AG09309 (cell line): ENCODE measurements around the gene INTS2.
A peak's percentile ranks its signal among the peaks of the same experiment; 100 is the strongest.

Experiments
- DNase-seq: peaks from one replicate; pipeline ENCODE4 v3.0.0-alpha.2; 2010; ENCODE audit warnings: low read depth
- H3K4me3 ChIP-seq: 2 replicates; pipeline ENCODE4 v1.5.1; 2011; ENCODE audit warnings: mild to moderate bottlenecking, low read depth, low read length, moderate library complexity; ENCODE audit not compliant: control insufficient read depth
- TF ChIP-seq, protein P1 (sequence below): IDR thresholded peaks from 2 replicates; pipeline ENCODE4 v1.5.1; 2011; ENCODE audit warnings: mild to moderate bottlenecking, low read depth, low read length, inconsistent platforms; ENCODE audit not compliant: insufficient read depth, control insufficient read depth; ENCODE audit errors: missing control alignments

INTS2 gene

DNA sequence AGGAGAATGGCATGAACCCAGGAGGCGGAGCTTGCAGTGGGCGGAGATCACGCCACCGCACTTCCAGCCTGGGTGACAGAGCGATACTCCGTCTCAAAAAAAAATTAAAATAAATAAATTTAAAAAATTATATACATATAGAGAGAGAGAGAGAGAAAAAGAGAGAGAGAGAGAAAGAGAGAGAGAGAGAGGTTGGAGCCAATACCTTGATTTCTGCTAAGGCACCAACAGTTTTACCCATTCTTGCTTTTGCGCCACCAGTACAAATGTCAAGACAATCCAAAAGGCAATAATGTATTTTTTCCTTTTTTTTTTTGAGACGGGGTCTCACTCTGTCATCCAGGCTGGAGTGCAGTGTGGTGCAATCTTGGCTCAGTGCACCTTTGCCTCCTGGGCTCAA, 81.7 kb downstream of the INTS2 start:
- TF ChIP-seq, protein P1, sequence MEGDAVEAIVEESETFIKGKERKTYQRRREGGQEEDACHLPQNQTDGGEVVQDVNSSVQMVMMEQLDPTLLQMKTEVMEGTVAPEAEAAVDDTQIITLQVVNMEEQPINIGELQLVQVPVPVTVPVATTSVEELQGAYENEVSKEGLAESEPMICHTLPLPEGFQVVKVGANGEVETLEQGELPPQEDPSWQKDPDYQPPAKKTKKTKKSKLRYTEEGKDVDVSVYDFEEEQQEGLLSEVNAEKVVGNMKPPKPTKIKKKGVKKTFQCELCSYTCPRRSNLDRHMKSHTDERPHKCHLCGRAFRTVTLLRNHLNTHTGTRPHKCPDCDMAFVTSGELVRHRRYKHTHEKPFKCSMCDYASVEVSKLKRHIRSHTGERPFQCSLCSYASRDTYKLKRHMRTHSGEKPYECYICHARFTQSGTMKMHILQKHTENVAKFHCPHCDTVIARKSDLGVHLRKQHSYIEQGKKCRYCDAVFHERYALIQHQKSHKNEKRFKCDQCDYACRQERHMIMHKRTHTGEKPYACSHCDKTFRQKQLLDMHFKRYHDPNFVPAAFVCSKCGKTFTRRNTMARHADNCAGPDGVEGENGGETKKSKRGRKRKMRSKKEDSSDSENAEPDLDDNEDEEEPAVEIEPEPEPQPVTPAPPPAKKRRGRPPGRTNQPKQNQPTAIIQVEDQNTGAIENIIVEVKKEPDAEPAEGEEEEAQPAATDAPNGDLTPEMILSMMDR, result no peak
- H3K4me3 ChIP-seq, result no peak overlapping the region
- DNase-seq, result no peak

- no peak overlapping the region for H3K4me3 ChIP-seq
- TF ChIP-seq, protein P1, result no peak
- no peak for DNase-seq
Observed at GRCh38 chr17:61843435-61843834, 84.3 kb downstream of the INTS2 start.

DNA sequence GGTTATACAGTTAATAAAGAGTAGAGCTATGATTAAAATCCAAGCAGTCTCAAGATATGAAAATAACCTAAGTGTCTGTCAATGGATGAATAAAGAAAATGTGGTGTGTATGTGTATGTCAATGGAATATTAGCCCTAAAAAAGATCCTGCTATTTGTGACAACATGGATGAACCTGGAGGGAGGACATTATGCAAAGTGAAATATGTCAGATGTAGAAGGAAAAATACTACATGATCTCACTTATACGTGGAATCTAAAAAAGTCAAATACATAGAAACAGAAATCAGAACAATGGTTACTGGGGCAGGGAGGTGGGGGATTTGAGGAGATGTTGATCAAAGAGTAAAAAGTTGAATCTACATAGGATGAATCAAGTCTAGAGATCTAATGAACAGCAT, 84.9 kb downstream of the INTS2 start:
- DNase-seq, result no peak
- TF ChIP-seq, protein P1, result no peak
- H3K4me3 ChIP-seq, result no peak overlapping the region

DNA sequence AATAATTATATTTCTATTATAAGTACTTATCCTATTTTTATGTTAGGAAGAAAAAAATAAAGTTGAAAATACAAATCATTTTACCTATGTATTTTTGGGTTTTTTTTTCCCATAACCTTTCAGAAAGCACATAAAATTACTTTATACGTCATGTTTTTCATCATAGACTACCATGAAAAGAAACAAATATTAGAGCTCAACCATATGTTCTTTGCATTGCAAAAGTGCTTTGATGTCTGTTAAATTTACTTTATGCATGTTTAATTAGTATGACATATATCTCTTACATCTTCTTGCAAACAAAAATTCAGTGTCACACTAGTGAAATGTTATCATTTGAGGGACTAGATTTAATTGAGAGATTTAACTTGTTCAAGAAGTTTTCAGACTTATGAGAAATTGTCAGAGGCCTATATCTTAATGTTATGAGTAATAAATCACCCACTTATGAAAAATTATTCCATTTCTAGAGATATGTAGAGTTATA, 88.4 kb downstream of the INTS2 start:
- TF ChIP-seq, protein P1, result no peak
- H3K4me3 ChIP-seq, result no peak overlapping the region
- DNase-seq, result no peak

GRCh38 chr17:61837175-61838051, 90.4 kb downstream of the INTS2 start:
- no peak overlapping the region for H3K4me3 ChIP-seq
- TF ChIP-seq, protein P1, result peak; percentile 81
- peak; percentile 33 for DNase-seq

DNA sequence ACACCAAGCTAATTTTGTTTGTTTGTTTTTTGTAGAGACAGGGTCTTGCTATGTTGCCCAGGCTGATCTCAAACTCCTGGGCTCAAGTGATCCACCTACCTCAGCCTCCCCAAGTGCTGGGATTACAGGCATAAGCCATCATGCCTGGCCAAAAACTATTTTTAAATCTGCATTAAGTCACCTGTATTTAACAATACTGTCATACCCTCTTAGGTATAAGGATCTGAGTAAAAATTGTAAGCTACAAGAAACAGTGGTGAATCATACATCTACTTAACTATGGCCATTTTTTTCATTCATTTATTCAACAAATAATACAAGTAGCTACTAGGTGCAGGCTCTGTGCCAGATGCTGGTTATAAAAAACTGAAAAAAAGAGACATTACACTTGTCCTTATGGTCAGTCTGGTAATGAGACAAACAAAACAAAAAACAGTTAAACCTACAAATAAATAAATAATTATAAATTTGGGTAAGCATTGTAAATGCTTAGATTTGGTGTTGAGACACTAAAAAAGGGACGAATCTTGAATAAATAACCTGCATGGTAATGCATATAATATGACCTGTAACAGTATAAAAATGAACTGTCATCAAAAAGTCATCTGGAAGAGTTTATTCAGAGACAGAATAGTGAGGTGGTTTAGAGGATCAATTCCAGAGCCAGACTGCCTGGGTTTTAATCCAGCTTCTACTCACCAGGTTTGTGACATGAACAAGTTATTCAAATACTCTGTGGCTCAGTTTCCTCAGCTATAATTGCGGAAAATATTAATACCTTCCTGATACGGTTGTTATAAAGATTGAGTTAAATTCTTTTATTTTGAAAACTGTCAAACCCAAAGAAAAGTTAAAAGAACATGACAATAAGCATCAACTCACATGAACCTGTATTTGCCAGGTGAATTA, 91.3 kb downstream of the INTS2 start:
- TF ChIP-seq, protein P1, result no peak
- DNase-seq, result no peak
- H3K4me3 ChIP-seq, result no peak overlapping the region
